Ammon's horn (tissue), 1 donor: ENCODE results near the gene CACNA2D3.
A peak's percentile ranks its signal among the peaks of the same experiment; 100 is the strongest.

Experiments
- DNase-seq: peaks from one replicate; pipeline ENCODE4 v3.0.0-alpha.2; 2016; ENCODE audit warnings: low spot score

The CACNA2D3 gene

GRCh38 chr3:54217828-54218227 is 95.5 kb downstream of the CACNA2D3 start:
- DNase-seq, result no peak

GRCh38 chr3:54222316-54222715 is 100.0 kb downstream of the CACNA2D3 start:
- no peak for DNase-seq

DNA sequence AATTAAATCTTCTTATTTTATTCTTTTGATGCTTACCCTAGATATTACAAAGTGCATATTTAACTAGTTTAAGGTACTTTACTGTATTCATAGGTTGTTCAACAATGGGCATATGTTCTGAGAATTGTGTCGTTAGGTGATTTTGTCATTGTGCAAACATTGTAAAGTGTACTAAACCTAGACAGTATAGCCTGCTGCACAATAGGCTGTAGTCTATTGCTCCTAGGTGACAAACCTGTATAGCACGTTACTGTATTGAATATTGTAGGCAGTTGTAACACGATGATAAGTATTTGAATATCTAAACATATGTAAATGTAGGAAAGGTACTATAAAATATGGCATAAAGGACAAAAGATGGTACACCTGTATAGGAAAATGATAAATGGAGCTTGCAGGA is 100.7 kb downstream of the CACNA2D3 start:
- DNase-seq, result no peak

DNA sequence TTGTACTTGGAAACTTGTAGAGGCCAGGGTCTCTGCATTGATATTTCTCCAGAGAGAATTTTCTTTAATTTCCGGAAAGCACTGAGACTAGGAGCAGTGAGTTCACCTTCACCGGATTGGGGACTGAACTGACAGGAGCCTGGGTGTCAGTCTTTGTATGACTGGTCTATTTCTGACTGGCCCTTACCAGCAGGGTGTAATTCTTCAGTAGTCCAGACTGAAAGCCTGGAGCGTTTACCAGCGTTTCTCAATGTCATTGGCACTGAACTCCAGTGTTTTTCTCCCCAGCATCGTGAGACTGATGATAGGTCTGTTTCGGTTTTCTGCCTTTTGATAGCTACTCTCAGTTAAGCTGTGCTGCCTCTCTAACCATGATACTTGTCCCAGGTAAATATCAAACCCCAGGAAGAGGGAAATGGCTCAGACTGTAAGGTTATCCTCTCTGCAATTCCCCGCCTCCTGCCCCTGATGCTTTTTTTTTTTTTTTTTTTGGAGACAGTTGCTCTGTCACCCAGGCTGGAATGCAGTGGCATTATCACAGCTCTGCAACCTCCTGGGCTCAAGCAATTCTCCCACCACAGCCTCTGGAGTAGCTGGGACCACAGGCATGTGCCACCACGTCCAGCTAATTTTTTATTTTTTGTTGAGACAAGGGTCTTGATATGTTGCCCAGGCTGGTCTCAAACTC is 103.6 kb downstream of the CACNA2D3 start:
- DNase-seq, result no peak

DNA sequence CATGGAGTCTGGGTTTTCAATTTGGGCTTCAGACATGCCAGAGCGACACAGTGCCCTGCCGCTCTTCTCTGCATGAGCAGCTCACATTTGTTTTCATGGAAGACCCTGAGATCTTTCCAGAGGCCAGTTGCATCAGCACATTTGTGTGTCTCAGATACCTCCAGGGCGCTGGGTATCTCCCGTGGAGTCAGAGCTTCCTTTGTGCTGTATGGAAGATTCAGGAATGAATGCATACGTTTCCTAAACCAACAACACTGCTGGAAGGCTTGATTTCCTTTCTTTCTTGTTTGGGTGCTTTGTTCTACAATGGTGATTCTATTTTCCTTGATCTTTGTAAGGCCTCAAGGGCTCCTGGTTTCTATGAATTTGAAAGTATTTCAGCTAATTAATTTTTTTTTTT is 106.5 kb downstream of the CACNA2D3 start:
- no peak for DNase-seq

- no peak for DNase-seq
Measured at GRCh38 chr3:54232618-54233017, 110.3 kb downstream of the CACNA2D3 start.

- no peak for DNase-seq
Measured at GRCh38 chr3:54235998-54236397, 113.6 kb downstream of the CACNA2D3 start.

DNA sequence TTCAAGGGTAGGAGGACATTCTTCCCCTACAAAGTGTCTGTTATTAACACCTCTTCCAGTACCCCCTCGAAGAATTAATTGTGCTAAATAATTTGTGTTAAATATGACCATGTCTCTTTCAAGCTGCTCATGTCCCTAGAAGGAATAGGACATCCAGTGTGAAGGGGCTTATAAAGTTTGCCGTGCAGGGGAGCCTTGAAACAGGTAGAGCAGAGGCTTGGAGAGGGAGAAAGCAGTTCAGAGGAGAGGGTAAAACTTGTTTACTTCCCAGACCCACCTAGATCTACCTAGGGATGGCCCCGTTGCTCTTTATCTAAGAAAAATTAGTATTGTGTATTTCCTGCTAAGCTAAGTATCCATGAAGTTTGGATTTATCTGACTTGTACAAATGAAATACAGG is 114.8 kb downstream of the CACNA2D3 start:
- no peak for DNase-seq

DNA sequence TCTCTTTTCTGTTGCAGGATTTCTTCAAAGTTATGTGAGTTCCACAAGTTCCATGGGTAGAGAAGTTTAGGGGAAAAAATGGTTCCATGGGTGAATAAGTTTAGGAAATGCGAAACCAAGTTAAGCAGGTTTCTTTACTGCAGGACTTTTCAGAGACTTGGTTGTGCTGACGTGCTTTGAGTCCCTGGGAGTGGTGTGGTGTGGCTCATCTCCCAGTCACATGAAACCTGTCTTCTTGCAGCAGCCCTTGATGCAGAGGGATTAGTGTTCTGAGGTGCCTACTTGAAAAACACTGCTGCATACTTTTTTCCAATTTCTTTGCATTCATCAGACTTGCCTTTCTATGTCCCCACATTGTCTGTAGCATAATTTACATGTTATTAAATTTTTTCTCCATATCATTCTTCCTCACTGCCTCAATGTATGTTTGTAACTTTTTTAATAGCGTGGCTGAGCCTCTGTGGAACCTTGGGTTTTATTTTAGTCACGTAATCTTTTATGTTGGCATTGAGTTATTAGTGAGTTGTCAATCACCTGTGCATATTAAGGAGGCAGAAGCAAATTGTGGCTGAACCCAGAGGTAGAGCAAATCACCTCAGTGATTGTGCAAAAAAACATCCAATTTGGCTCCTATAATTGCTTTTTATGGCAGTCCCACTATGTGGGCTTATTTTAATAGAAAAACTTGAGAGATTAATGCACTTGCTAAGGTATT is 115.6 kb downstream of the CACNA2D3 start:
- no peak for DNase-seq

- DNase-seq, result no peak
Measured at GRCh38 chr3:54240309-54240708, 118.0 kb downstream of the CACNA2D3 start.

- no peak for DNase-seq
Measured at GRCh38 chr3:54243056-54243931, 120.9 kb downstream of the CACNA2D3 start.

- no peak for DNase-seq
Measured at GRCh38 chr3:54243960-54244682, 121.8 kb downstream of the CACNA2D3 start.

- no peak for DNase-seq
Measured at GRCh38 chr3:54251705-54252104, 129.4 kb downstream of the CACNA2D3 start.

DNA sequence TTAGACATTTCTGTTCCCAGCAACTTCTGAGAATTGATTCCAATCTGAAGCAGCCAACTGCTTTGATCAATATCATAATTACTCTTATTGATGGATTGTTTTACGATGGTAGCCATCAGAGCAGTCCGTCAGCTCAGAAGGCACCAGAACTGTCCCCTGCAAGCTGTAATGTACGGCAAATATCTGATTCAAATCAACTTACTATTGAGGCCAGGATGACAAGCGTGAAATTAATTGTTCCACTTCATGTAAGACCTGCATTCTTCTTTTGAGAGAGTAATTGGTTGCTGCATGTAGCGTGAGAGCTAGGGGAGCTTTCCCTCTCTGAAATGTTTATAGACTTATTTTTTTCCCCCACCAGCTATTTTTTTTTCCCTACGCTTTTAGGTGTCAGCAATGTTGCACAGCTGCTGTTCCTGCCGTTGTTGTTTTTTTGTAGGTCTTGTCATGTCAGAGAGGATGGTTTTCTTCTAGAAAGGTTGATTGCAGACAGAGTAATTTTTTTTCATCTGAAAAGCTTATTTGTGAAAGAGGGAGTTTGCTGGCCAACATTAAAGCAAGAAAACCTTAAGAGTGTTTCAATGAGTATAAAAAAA is 134.9 kb downstream of the CACNA2D3 start:
- DNase-seq, result no peak

- no peak for DNase-seq
Measured at GRCh38 chr3:54259636-54260035, 137.3 kb downstream of the CACNA2D3 start.

- no peak for DNase-seq
Measured at GRCh38 chr3:54261141-54261540, 138.8 kb downstream of the CACNA2D3 start.

GRCh38 chr3:54262541-54262940 is 140.2 kb downstream of the CACNA2D3 start:
- DNase-seq, result peak; percentile 16

GRCh38 chr3:54262946-54263345 is 140.6 kb downstream of the CACNA2D3 start:
- no peak for DNase-seq

DNA sequence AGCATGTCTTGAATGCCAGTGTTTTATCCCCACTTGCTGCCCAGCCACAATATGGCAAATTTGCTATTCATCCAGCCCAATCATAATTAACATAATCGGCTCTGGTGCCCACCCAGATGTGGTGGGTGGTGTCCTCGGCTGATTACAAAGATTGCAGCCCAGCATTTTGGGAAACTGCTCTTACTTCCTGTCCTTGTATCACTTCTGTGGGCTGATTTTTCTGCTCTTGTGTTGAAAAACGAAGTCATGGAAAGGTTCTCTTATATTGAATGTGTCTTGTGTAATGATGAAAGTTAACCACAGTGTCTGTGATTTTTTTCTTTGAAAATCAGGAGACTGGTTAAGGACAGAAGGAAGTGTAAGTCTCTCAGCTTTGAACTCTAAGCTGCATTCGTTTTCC is 141.7 kb downstream of the CACNA2D3 start:
- DNase-seq, result no peak

- no peak for DNase-seq
Measured at GRCh38 chr3:54270816-54271526, 148.6 kb downstream of the CACNA2D3 start.

DNA sequence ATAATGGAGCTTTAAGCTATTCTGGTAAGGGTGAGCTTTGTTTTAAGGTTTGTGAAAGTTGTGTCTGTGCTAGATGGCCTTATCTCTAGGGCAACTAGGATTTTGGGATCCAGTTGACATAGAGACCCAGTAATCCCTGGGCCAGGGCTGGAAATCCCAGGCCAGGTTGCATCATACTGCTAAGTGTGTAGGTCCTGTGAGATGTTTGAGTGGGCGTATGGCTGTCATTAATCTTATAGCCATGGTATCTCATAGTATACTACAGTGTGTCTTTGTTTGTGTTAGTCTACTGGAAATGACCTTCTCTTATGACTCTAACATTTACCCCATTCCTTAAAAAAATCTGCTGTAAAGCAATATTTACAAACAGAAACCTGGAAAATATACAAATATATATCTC is 151.4 kb downstream of the CACNA2D3 start:
- DNase-seq, result no peak
